ENCODE data around the gene LRRC7. TPM values are rescaled to one million over a fixed set of nuclear protein-coding genes. Genes with fewer than 3 reads are reported as not detected.

Gene LRRC7
- polyA plus RNA-seq, 1 of the 3 experiments (the other 2 are of a cell fraction): 0.02 TPM

DNA sequence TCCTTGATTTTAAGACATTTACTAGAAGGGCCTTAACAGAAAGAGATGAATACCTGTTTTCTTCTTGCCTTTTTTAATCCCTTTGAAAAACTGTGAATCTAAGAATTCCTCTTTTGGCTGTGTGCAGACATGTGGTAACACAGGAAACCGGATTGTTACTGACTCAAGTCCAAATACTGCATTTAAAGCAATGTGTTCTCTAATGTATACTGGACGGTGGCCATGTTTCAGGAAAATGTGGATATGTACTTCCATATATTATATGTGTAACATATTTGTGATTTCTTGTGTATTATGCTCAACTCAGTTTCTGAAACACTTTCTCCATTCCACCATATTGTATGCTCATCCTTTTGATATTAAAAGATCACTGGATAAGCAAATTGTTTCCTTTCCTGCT is 185.1 kb downstream of the LRRC7 start (continued):
- TF ChIP-seq, protein P1, sequence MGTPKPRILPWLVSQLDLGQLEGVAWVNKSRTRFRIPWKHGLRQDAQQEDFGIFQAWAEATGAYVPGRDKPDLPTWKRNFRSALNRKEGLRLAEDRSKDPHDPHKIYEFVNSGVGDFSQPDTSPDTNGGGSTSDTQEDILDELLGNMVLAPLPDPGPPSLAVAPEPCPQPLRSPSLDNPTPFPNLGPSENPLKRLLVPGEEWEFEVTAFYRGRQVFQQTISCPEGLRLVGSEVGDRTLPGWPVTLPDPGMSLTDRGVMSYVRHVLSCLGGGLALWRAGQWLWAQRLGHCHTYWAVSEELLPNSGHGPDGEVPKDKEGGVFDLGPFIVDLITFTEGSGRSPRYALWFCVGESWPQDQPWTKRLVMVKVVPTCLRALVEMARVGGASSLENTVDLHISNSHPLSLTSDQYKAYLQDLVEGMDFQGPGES (IDR thresholded peaks at IDR 0.05; ENCODE audit: low read depth, low read length): no peak

DNA sequence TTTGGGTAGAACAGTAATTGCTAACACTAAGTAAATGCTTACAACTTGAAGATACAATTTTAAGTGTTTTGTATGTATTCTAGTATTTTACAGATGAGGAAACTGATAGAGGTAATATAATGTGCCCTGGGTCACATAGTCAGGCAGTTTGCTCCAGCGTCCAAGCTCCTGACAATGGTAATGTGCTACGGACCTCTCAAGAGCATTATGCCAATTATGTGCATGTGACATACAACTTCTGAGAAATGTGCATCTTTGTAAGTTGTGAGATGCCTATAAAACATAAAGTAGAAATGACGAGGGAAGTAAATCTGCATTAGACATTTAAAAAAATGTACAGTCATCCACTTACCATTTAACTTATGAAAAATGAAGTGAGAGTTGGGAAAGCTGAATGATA is 186.8 kb downstream of the LRRC7 start:
- CTCF ChIA-PET: interaction anchor here (1.5 kb wide), 1 partner anchor 15 kb away, joined by 5 read pairs; no protein-coding TSS in a partner anchor
- POLR2A ChIA-PET: no interaction called here
- Histone ChIP-seq H3K79me2 (ENCODE audit: insufficient read depth) (no peaks in the 10 kb centered on the region), H3K36me3 (replicated peaks in 1 of 2; ENCODE audit: control insufficient read depth in 1 of 2, insufficient read depth in 2 of 2, low read length in 1 of 2) (no peaks in the 10 kb centered on the region), H3F3A (replicated peaks; ENCODE audit: insufficient read depth) (no peaks in the 10 kb centered on the region), H3K27me3 (ENCODE audit: insufficient read depth) (no peaks in the 10 kb centered on the region), H3K4me2 (no peak overlapping the region), H3K27ac (ENCODE audit: low read depth in 2 of 2, low read length in 1 of 2) (no peak overlapping the region), H3K4me3 (ENCODE audit: low read depth in 2 of 2, low read length in 1 of 2) (no peak overlapping the region), H3K9me2 (no peaks in the 10 kb centered on the region), H3K9ac (no peak overlapping the region), H4K20me1 (ENCODE audit: insufficient read depth) (no peaks in the 10 kb centered on the region), H3K9me3 (no peaks in the 10 kb centered on the region), H3K4me1 (ENCODE audit: control insufficient read depth in 1 of 2, insufficient read depth in 2 of 2, low read depth in 1 of 2, low read length in 1 of 2) (no peaks in the 10 kb centered on the region; a peak in 1 of 4 replicates), H2AFZ (ENCODE audit: low read depth) (no peak overlapping the region)
- DNase-seq: no peak
- TF ChIP-seq RAD21 (IDR thresholded peaks at IDR 0.05; ENCODE audit: low read length) (no peak), JUND (IDR thresholded peaks at IDR 0.05) (no peak), SMC3 (IDR thresholded peaks at IDR 0.05; ENCODE audit: low read depth, low read length) (no peak), NRF1 (IDR thresholded peaks at IDR 0.05; ENCODE audit: low read depth, low read length) (no peak), TAF1 (IDR thresholded peaks at IDR 0.05; ENCODE audit: borderline replicate concordance, low read depth, low read length) (no peak), POLR2AphosphoS5 (IDR thresholded peaks at IDR 0.05; ENCODE audit: low read depth, low read length) (no peak), TEAD4 (IDR thresholded peaks at IDR 0.05; ENCODE audit: borderline replicate concordance, insufficient read depth) (no peak), GATA2 (CRISPR knock-in tag; IDR thresholded peaks at IDR 0.05) (no peak)
- TF ChIP-seq, protein P2, sequence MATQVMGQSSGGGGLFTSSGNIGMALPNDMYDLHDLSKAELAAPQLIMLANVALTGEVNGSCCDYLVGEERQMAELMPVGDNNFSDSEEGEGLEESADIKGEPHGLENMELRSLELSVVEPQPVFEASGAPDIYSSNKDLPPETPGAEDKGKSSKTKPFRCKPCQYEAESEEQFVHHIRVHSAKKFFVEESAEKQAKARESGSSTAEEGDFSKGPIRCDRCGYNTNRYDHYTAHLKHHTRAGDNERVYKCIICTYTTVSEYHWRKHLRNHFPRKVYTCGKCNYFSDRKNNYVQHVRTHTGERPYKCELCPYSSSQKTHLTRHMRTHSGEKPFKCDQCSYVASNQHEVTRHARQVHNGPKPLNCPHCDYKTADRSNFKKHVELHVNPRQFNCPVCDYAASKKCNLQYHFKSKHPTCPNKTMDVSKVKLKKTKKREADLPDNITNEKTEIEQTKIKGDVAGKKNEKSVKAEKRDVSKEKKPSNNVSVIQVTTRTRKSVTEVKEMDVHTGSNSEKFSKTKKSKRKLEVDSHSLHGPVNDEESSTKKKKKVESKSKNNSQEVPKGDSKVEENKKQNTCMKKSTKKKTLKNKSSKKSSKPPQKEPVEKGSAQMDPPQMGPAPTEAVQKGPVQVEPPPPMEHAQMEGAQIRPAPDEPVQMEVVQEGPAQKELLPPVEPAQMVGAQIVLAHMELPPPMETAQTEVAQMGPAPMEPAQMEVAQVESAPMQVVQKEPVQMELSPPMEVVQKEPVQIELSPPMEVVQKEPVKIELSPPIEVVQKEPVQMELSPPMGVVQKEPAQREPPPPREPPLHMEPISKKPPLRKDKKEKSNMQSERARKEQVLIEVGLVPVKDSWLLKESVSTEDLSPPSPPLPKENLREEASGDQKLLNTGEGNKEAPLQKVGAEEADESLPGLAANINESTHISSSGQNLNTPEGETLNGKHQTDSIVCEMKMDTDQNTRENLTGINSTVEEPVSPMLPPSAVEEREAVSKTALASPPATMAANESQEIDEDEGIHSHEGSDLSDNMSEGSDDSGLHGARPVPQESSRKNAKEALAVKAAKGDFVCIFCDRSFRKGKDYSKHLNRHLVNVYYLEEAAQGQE (IDR thresholded peaks at IDR 0.05; ENCODE audit: low read depth, low read length): no peak
- TF ChIP-seq, protein P3, sequence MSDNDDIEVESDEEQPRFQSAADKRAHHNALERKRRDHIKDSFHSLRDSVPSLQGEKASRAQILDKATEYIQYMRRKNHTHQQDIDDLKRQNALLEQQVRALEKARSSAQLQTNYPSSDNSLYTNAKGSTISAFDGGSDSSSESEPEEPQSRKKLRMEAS (IDR thresholded peaks at IDR 0.05; ENCODE audit: low read depth): no peak
- 61% methylated on average over 3 of the region's 3 CpGs for WGBS (ENCODE audit: low lambda C conversion rate)

DNA sequence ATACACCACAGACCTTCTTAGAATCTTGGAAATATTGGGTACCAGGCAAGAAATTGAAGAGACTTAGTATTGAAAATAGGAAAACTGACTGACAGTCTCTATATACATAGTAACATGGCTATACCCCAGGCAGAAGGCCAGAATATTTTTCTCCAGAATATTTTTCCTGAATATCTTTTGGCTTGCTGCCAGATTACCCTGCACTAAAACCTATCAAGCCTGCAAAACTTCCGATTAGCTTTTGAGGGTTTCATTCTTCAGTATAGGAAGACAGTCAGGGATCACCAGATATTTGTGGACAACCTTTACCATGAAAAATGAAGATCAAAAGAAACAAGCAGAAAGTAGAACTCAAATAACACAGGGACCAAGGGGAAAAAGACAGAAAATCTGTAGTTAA is 187.9 kb downstream of the LRRC7 start:
- CTCF ChIA-PET: interaction anchor here (1.5 kb wide), 1 partner anchor 17 kb away, joined by 5 read pairs; no protein-coding TSS in a partner anchor
- no peak overlapping the region for H3K4me2 ChIP-seq

More for the DNA sequence above, 187.9 kb downstream of the LRRC7 start:
- Histone ChIP-seq H3K27me3 (ENCODE audit: insufficient read depth) (no peaks in the 10 kb centered on the region), H3K4me3 (ENCODE audit: low read depth in 2 of 2, low read length in 1 of 2) (no peak overlapping the region), H2AFZ (ENCODE audit: low read depth) (no peak overlapping the region), H3K4me1 (ENCODE audit: control insufficient read depth in 1 of 2, insufficient read depth in 2 of 2, low read depth in 1 of 2, low read length in 1 of 2) (no peaks in the 10 kb centered on the region; a peak in 1 of 4 replicates), H3K79me2 (ENCODE audit: insufficient read depth) (no peaks in the 10 kb centered on the region), H3F3A (replicated peaks; ENCODE audit: insufficient read depth) (no peaks in the 10 kb centered on the region), H3K9me3 (no peaks in the 10 kb centered on the region), H3K36me3 (replicated peaks in 1 of 2; ENCODE audit: control insufficient read depth in 1 of 2, insufficient read depth in 2 of 2, low read length in 1 of 2) (no peaks in the 10 kb centered on the region), H3K9ac (no peak overlapping the region), H4K20me1 (ENCODE audit: insufficient read depth) (no peaks in the 10 kb centered on the region), H3K9me2 (no peaks in the 10 kb centered on the region), H3K27ac (ENCODE audit: low read depth in 2 of 2, low read length in 1 of 2) (no peak overlapping the region)
- POLR2A ChIA-PET: no interaction called here
- no peak for TF ChIP-seq MEF2A (IDR thresholded peaks at IDR 0.05; ENCODE audit: borderline replicate concordance, low read depth)
- no peak for TF ChIP-seq SMC3 (IDR thresholded peaks at IDR 0.05; ENCODE audit: low read depth, low read length)
- TF ChIP-seq NFIC (IDR thresholded peaks at IDR 0.05; ENCODE audit: borderline replicate concordance): no peak
- TF ChIP-seq FOSL2 (IDR thresholded peaks at IDR 0.05; ENCODE audit: borderline replicate concordance, low read depth): no peak
- 28% methylated on average over 1 of the region's 1 CpG for WGBS (ENCODE audit: low lambda C conversion rate)
- DNase-seq: no peak

Measured in SK-N-SH (cell line).